ENCODE measurements around the gene RIPPLY1.

Gene RIPPLY1, protein sequence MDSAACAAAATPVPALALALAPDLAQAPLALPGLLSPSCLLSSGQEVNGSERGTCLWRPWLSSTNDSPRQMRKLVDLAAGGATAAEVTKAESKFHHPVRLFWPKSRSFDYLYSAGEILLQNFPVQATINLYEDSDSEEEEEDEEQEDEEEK

DNA sequence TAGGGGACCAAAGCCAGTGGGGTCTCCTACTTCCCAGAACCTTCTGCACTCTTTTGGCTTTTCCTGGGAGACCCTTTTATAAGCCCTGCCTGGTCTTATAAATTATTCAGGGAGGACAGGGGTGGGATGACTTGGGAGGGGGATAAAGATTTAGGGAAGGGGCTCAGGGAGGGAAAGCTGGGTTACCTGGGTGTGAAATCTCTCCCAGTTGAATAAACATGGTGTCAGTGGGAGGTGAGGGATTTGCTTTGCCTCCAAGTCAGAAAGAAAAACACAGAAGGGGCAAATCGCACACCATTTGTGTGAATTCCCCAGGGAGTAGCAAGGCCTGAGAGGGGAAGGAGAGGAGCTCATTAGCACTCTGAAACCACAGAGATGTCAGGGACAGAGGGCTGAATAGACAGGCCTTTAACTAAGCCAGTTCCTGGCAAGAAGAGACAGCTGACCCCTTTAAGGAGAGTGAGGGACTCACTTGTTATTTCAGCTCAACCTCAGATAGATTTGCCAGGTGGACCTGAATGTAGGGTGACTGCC, at the start of gene RIPPLY1:
TSS of gene RIPPLY1 (minus strand) at position 51 of the 534 bp plus-strand sequence. CDS start 54 bp downstream, outside the sequence.
- Histone ChIP-seq H3K4me1 (peaks cover 0 to 9% (median 2%) of the 10 kb centered on the region in 10 experiments; a peak in 3 of 20 replicates), H3K27ac (no peak within 1 kb of the TSS), H3K27me3 (peaks cover 84 to 99% (median 97%) of the 10 kb centered on the region in 11 experiments), H4K20me1 (peaks cover 0 to 12% (median 0%) of the 10 kb centered on the region in 11 experiments; a peak in 9 of 22 replicates), H3K4me3 (no peak within 1 kb of the TSS), H3K9me3 (replicated peaks in 1 of 11) (no peaks in the 10 kb centered on the region), H3K4me2 (peak within 1 kb of the TSS in 2 of 11 experiments; percentile 10 to 23; a peak in 2 of 22 replicates), H3K36me3 (no peaks in the 10 kb centered on the region), H3K9ac (no peak within 1 kb of the TSS; a peak in 1 of 22 replicates)
- TF ChIP-seq Cebpa-rat (IDR thresholded peaks at IDR 0.05): no peak

DNA sequence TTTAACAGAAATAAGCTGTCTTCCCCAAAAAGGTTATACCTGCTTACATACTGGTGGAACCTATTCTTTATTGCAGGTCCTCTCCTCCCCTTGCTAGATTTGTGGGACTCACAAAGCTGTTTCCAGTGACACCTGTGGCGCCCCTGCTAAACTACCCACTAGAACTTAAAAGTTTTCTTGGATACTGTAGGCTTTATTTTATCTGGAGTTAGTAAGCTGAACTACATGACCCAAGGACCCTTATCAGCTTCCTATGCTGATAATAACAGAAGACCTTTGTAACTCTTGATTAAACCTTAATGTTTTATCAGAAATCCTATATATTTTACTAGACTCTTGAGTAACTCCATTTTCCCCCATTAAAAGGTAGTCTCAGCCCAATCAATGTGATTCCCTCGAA, 49.4 kb upstream of the RIPPLY1 start:
- Histone ChIP-seq H4K20me1 (no peaks in the 10 kb centered on the region), H3K4me1 (no peaks in the 10 kb centered on the region), H3K36me3 (no peaks in the 10 kb centered on the region), H3K27ac (no peak overlapping the region), H3K4me2 (no peak overlapping the region), H3K9me3 (replicated peaks in 1 of 11) (no peaks in the 10 kb centered on the region), H3K27me3 (peaks cover 65 to 97% (median 91%) of the 10 kb centered on the region in 11 experiments), H3K9ac (no peak overlapping the region), H3K4me3 (no peak overlapping the region)
- TF ChIP-seq Cebpa-rat (IDR thresholded peaks at IDR 0.05): no peak

DNA sequence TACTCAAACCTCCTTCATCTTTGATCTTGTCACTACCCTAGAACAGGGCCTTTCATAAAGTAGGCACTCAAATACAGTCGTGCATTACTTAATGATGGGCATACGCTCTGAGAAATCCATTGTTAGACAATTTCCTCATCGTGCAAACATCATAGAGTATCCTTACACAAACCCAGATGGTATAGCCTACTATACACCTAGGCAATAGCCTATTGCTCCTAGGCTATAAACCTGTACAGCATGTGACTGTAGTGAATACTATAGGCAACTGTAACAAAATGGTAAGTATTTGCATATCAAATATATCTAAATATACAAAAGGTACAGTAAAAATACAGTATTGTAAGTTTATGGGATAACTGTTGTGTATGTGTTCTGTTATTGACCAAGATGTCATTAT, 48.9 kb upstream of the RIPPLY1 start:
- H3K9me3 ChIP-seq (replicated peaks in 1 of 11): no peaks in the 10 kb centered on the region
- TF ChIP-seq Cebpa-rat (IDR thresholded peaks at IDR 0.05): no peak
- H3K4me3 ChIP-seq: no peak overlapping the region
- H3K9ac ChIP-seq: no peak overlapping the region
- H4K20me1 ChIP-seq: no peaks in the 10 kb centered on the region
- peaks cover 62 to 95% (median 89%) of the 10 kb centered on the region in 11 experiments for H3K27me3 ChIP-seq
- H3K27ac ChIP-seq: no peak overlapping the region
- H3K4me1 ChIP-seq: no peaks in the 10 kb centered on the region
- H3K36me3 ChIP-seq: no peaks in the 10 kb centered on the region
- no peak overlapping the region for H3K4me2 ChIP-seq

DNA sequence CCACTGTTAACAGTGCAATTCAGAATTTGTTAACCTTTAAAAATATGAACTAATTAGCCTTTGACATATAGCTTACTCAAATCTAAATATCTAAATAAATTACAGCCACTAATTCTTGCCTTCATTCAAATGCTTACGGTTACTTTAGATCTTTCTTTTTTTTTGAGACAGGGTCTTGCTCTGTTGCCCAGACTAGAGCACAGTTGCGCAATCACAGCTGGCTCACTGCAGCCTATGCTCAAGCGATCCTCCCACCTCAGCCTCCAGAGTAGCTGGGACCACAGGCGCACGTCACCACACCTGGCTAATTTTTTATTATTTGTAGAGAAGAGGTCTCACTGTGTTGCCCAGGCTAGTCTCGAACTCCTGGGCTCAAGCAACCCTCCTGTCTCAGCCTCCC, 48.1 kb upstream of the RIPPLY1 start:
- no peak overlapping the region for H3K27ac ChIP-seq
- H3K4me1 ChIP-seq: no peaks in the 10 kb centered on the region
- no peak overlapping the region for H3K4me3 ChIP-seq
- no peak overlapping the region for H3K4me2 ChIP-seq
- no peaks in the 10 kb centered on the region for H3K9me3 ChIP-seq (replicated peaks in 1 of 11)
- H3K27me3 ChIP-seq: peaks cover 61 to 95% (median 88%) of the 10 kb centered on the region in 11 experiments
- no peaks in the 10 kb centered on the region for H4K20me1 ChIP-seq
- H3K36me3 ChIP-seq: no peaks in the 10 kb centered on the region
- peak in 10 of 11 experiments; percentile 59 to 92 (median 74); a peak in 18 of 22 replicates for TF ChIP-seq Cebpa-rat (IDR thresholded peaks at IDR 0.05)
- H3K9ac ChIP-seq: no peak overlapping the region

DNA sequence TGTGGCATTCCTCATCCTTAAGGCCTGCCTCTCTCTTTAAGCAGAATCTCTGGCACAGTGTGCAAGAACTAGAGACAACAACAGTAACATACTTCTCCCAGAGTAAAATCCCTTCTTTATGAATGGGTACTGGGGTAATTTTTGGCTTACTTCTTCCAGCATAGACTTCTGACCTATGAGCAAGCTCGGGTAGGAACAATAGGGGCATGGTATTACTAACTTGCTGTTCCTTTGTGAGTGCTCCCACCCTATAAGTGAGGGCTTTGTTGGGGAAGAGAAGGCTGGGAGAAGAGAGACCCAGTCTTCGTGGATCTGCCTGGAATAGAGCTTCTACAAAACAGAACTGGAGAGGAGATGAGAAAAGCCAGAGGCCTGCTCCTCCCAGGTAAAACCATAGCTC, 47.2 kb upstream of the RIPPLY1 start:
- Histone ChIP-seq H3K9me3 (replicated peaks in 1 of 11) (no peaks in the 10 kb centered on the region), H3K4me2 (no peak overlapping the region), H3K9ac (no peak overlapping the region), H3K27ac (no peak overlapping the region), H3K36me3 (no peaks in the 10 kb centered on the region), H4K20me1 (no peaks in the 10 kb centered on the region), H3K4me1 (no peaks in the 10 kb centered on the region), H3K4me3 (no peak overlapping the region), H3K27me3 (peaks cover 61 to 95% (median 88%) of the 10 kb centered on the region in 11 experiments)
- TF ChIP-seq Cebpa-rat (IDR thresholded peaks at IDR 0.05): no peak

DNA sequence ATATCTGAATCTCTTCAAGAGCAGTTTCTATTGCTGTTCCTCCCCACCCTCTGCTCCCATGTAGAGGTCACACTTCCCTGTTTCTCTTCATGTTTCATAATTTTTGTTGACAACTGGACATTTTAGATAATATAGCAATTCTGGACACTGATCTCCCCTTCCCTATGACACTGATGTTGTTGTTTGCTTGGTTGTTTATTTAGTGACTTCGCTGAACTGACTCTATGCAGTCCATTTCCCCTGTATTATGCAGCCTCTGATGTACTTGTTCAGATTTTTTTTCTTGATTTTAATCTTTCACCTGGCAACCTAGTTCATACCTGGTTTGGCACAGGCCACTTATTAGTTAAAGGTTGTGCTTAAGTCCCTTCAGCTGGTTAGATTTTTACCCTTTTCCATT, 46.2 kb upstream of the RIPPLY1 start:
- H3K27ac ChIP-seq: no peak overlapping the region
- H3K9me3 ChIP-seq (replicated peaks in 1 of 11): no peaks in the 10 kb centered on the region
- no peaks in the 10 kb centered on the region for H3K36me3 ChIP-seq
- no peak overlapping the region for H3K4me3 ChIP-seq
- no peaks in the 10 kb centered on the region for H3K4me1 ChIP-seq
- TF ChIP-seq Cebpa-rat (IDR thresholded peaks at IDR 0.05): no peak
- no peak overlapping the region for H3K9ac ChIP-seq
- no peak overlapping the region for H3K4me2 ChIP-seq
- peaks cover 64 to 96% (median 88%) of the 10 kb centered on the region in 11 experiments for H3K27me3 ChIP-seq
- H4K20me1 ChIP-seq: no peaks in the 10 kb centered on the region

DNA sequence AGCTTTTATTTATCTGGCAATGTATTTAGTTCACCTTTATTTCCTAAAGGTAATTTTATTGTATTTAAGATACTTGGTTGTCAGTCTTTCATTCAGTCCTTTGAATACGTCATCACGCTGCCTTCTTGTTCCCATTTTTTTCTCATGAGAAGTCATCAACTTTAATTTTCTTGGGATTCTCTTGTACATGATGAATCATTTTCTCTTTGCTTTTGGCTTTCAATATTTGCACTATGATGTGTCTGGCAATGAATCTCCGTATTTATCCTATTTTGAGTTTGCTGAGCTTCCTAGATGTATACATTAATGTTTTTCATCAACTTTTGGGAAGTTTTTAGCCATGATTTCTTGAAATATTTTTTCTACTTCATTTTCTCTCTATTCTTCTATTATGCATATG, 45.5 kb upstream of the RIPPLY1 start:
- TF ChIP-seq Cebpa-rat (IDR thresholded peaks at IDR 0.05): no peak
- Histone ChIP-seq H4K20me1 (no peaks in the 10 kb centered on the region), H3K4me1 (no peaks in the 10 kb centered on the region), H3K27ac (no peak overlapping the region), H3K4me3 (no peak overlapping the region), H3K9me3 (replicated peaks in 1 of 11) (no peaks in the 10 kb centered on the region), H3K27me3 (peaks cover 68 to 96% (median 89%) of the 10 kb centered on the region in 11 experiments), H3K4me2 (no peak overlapping the region), H3K36me3 (no peaks in the 10 kb centered on the region), H3K9ac (no peak overlapping the region)

DNA sequence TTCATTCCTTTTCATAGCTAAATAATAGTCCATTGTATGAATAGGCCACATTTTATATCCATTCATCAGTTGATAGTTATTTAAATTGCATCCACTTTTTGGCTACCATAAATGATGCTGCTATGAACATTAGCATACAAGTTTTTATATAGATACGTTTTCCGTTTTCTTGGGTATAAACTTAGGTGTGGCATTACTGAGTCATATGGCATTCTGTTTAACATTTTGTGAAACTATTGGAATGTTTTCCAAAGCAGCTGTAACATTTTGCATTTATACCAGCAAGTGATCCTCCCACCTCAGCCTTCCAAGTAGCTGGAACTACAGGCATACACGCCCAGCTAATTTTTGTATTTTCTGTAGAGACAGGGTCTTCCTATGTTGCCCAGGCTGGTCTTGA, 43.3 kb upstream of the RIPPLY1 start:
- H3K27me3 ChIP-seq: peaks cover 89 to 98% (median 97%) of the 10 kb centered on the region in 11 experiments
- H3K9ac ChIP-seq: no peak overlapping the region
- H4K20me1 ChIP-seq: no peaks in the 10 kb centered on the region
- no peaks in the 10 kb centered on the region for H3K4me1 ChIP-seq
- H3K27ac ChIP-seq: no peak overlapping the region
- no peak overlapping the region for H3K4me2 ChIP-seq
- H3K9me3 ChIP-seq (replicated peaks in 1 of 11): no peaks in the 10 kb centered on the region
- H3K4me3 ChIP-seq: no peak overlapping the region
- TF ChIP-seq Cebpa-rat (IDR thresholded peaks at IDR 0.05): no peak
- peaks cover 0 to 11% (median 0%) of the 10 kb centered on the region in 11 experiments; a peak in 2 of 22 replicates for H3K36me3 ChIP-seq

DNA sequence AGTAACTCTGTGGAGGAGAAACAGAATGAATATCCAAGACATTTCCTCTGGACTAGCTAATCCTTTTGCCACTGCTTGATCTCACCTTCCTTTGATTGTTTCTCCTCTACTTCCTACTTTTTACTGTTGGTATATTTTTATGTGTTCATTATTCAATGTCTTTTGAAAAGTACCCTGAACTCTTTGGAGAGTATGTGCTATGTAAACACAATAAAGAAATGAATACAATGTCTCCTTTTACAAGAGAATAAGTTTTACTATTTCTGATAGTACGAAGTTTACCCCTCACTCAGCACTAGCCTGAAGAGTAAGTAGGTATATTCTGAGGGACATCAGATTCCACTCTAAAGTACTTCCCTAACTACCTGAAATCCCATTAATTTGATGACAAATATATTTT, 36.9 kb upstream of the RIPPLY1 start:
- H3K27me3 ChIP-seq: peaks cover 97 to 100% (median 99%) of the 10 kb centered on the region in 11 experiments
- no peaks in the 10 kb centered on the region for H3K9me3 ChIP-seq (replicated peaks in 1 of 11)
- no peak overlapping the region for H3K4me3 ChIP-seq
- H3K4me2 ChIP-seq: no peak overlapping the region
- no peaks in the 10 kb centered on the region; a peak in 1 of 22 replicates for H4K20me1 ChIP-seq
- no peaks in the 10 kb centered on the region for H3K4me1 ChIP-seq
- H3K9ac ChIP-seq: no peak overlapping the region
- H3K27ac ChIP-seq: no peak overlapping the region
- peaks cover 0 to 13% (median 0%) of the 10 kb centered on the region in 11 experiments; a peak in 2 of 22 replicates for H3K36me3 ChIP-seq
- no peak for TF ChIP-seq Cebpa-rat (IDR thresholded peaks at IDR 0.05)

DNA sequence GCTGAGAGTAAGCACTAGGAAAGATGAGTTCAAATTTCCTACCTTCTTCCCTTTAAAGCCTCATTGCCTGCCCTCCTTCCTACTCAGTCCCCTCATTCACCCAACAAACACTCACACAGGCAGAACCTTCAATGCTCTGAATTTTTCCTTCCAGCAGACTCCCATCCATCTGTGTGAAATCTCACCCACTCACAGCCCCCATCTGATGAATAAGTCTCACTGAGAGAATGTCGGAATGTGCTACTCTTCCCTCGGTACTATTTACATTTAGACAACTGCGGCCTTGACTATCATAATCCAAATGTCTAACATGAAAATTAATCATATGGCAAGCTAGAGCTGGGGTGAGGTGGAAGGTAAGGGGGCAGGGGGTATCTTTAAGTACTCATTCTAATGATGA, 36.4 kb upstream of the RIPPLY1 start:
- H3K36me3 ChIP-seq: peaks cover 0 to 13% (median 0%) of the 10 kb centered on the region in 11 experiments; a peak in 2 of 22 replicates
- no peak for TF ChIP-seq Cebpa-rat (IDR thresholded peaks at IDR 0.05)
- no peak overlapping the region for H3K4me3 ChIP-seq
- H3K27me3 ChIP-seq: peaks cover 94 to 98% (median 97%) of the 10 kb centered on the region in 11 experiments
- no peak overlapping the region for H3K4me2 ChIP-seq
- no peaks in the 10 kb centered on the region; a peak in 1 of 22 replicates for H4K20me1 ChIP-seq
- no peaks in the 10 kb centered on the region for H3K9me3 ChIP-seq (replicated peaks in 1 of 11)
- no peak overlapping the region for H3K9ac ChIP-seq
- H3K4me1 ChIP-seq: no peaks in the 10 kb centered on the region
- no peak overlapping the region for H3K27ac ChIP-seq

All from BLaER1 treated with 17β-estradiol and CSF1 and Interleukin-3, amounts not matched to agents 10 nM and 100 nM (cell line).